HepG2 (cell line): ENCODE data around the gene FDPS. TPM values are rescaled to one million over a fixed set of nuclear protein-coding genes. Genes with fewer than 3 reads are reported as not detected.

ENCODE experiments used
- ARNT2 ChIP-seq: sonication (generic); formaldehyde crosslinking; IDR thresholded peaks from 2 replicates; pipeline ENCODE4 v1.8.0; 2022; ENCODE audit warnings: mild to moderate bottlenecking, low read depth, missing genetic modification reagents, moderate library complexity
- CREM ChIP-seq, 2 experiments: sonication (generic) in 1 of 2; formaldehyde crosslinking in 1 of 2; IDR thresholded peaks; 2 replicates each; pipeline versions ENCODE4 v1.4.0 to v1.6.1; 2016 to 2020; ENCODE audit warnings: antibody characterized with exemption in 1 of 2, mild to moderate bottlenecking in 1 of 2, missing genetic modification reagents in 1 of 2
- HDAC1 ChIP-seq: sonication (generic); formaldehyde crosslinking; IDR thresholded peaks from 2 replicates; pipeline ENCODE4 v1.5.1; 2020; ENCODE audit warnings: mild to moderate bottlenecking, missing genetic modification reagents
- HES4 ChIP-seq: sonication (generic); formaldehyde crosslinking; IDR thresholded peaks from 2 replicates; pipeline ENCODE4 v1.9.0; 2021; ENCODE audit warnings: mild to moderate bottlenecking, missing genetic modification reagents, borderline replicate concordance
- KDM6A ChIP-seq: IDR thresholded peaks from 2 replicates; pipeline ENCODE4 v1.6.1; 2016; ENCODE audit warnings: low read depth
- KLF11 ChIP-seq: IDR thresholded peaks from 2 replicates; pipeline ENCODE4 v1.6.1; 2016; ENCODE audit warnings: missing compliant biosample characterization
- MIER2 ChIP-seq: IDR thresholded peaks from 2 replicates; pipeline ENCODE4 v1.6.1; 2016; ENCODE audit warnings: missing biosample characterization, missing genetic modification reagents
- NFE2L2 ChIP-seq: fragments of 150-350 bp; IDR thresholded peaks from 2 replicates; pipeline ENCODE4 v1.6.1; 2014; ENCODE audit warnings: low read length
- TMF1 ChIP-seq: sonication (generic); formaldehyde crosslinking; IDR thresholded peaks from 2 replicates; pipeline ENCODE4 v1.8.1; 2022; ENCODE audit warnings: low read depth, missing genetic modification reagents
- TSC22D2 ChIP-seq: sonication (generic); formaldehyde crosslinking; IDR thresholded peaks from 2 replicates; pipeline ENCODE4 v1.5.1; 2020; ENCODE audit warnings: missing genetic modification reagents, mild to moderate bottlenecking, borderline replicate concordance
- ZNF546 ChIP-seq: sonication (generic); formaldehyde crosslinking; conservative IDR thresholded peaks from 2 replicates; pipeline ENCODE4 v1.8.1; 2023; ENCODE audit warnings: mild to moderate bottlenecking, missing genetic modification reagents
- ZNF772 ChIP-seq: sonication (generic); formaldehyde crosslinking; IDR thresholded peaks from 2 replicates; pipeline ENCODE4 v1.5.0; 2020; ENCODE audit warnings: mild to moderate bottlenecking, missing genetic modification reagents
- ZNF773 ChIP-seq: sonication (generic); formaldehyde crosslinking; IDR thresholded peaks from 2 replicates; pipeline ENCODE4 v1.4.0; 2020; ENCODE audit warnings: missing genetic modification reagents, borderline replicate concordance
- polyA plus RNA-seq, 8 experiments: library from polyadenylated mRNA; depleted of rRNA in 3 of 8; stranded (reverse) in 7 of 8; unstranded in 1 of 8; fragments of >200 nt; fragmentation: Illumina TruSeq in 4 of 8; extraction: Trizol in 4 of 8; gene quantifications; 2 replicates each; pipeline versions ENCODE4 v1.2.1 to v1.2.3, GENCODE V29; 2011 to 2016; ENCODE audit warnings: low read depth in 4 of 8, missing spikeins in 1 of 8, mixed read lengths in 1 of 8; ENCODE audit not compliant: insufficient read depth in 1 of 8
- total RNA-seq, 5 experiments: library from RNA; depleted of rRNA; stranded (reverse); fragments of >200 nt; fragmentation: Illumina TruSeq; extraction: Trizol; gene quantifications; 2 replicates each; pipeline ENCODE4 v1.2.3, GENCODE V29; 2016; ENCODE audit warnings: low read depth in 1 of 5
- TF ChIP-seq, protein P1 (sequence below): sonication (generic); formaldehyde crosslinking; IDR thresholded peaks from 2 replicates; pipeline ENCODE4 v1.5.1; 2020; ENCODE audit warnings: mild to moderate bottlenecking, missing genetic modification reagents, borderline replicate concordance
- TF ChIP-seq, protein P2 (sequence below): sonication (generic); formaldehyde crosslinking; IDR thresholded peaks from 2 replicates; pipeline ENCODE4 v1.5.0; 2020; ENCODE audit warnings: missing genetic modification reagents, mild to moderate bottlenecking, borderline replicate concordance
- TF ChIP-seq, protein P3 (sequence below): IDR thresholded peaks from 2 replicates; pipeline ENCODE4 v1.6.1; 2016; ENCODE audit warnings: low read depth, missing genetic modification reagents, missing compliant biosample characterization
- TF ChIP-seq, protein P4 (sequence below): sonication (generic); formaldehyde crosslinking; IDR thresholded peaks from 2 replicates; pipeline ENCODE4 v1.5.1; 2020; ENCODE audit warnings: missing genetic modification reagents, mild to moderate bottlenecking, borderline replicate concordance
- TF ChIP-seq, protein P5 (sequence below): sonication (generic); formaldehyde crosslinking; IDR thresholded peaks from 2 replicates; pipeline ENCODE4 v1.9.0; 2021; ENCODE audit warnings: missing genetic modification reagents, mild to moderate bottlenecking, borderline replicate concordance
- TF ChIP-seq, protein P6 (sequence below): sonication (generic); formaldehyde crosslinking; IDR thresholded peaks from 2 replicates; pipeline ENCODE4 v1.4.0; 2020; ENCODE audit warnings: missing genetic modification reagents

FDPS gene
- total and polyA plus RNA-seq, 2 of the 13 experiments (the other 11 are each of a cell fraction or from before 2014, with no cell fraction given): 264 to 519 TPM

DNA sequence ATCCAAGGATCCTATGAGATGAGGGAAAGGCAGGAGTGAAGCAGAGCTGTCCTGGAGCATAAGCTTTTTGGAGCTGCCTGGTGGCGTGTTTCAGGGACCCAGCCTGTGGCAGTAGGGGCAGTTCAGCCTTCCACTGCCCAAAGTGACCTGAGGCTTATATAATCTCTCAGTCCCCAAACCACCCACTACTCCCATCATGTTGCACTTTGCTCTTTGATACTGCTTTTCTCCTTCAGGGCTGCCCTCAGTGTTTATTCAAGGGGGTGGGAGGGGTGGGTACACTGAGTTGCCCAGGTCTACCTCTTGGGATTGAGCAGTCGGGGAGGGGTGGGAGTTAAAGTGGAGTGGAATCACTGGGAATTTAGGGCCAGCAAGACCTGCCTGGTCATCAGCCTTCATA lies 22.1 kb upstream of the FDPS start (continued):
- no peak for TF ChIP-seq TSC22D2 (CRISPR knock-in tag)
- TF ChIP-seq, protein P1, sequence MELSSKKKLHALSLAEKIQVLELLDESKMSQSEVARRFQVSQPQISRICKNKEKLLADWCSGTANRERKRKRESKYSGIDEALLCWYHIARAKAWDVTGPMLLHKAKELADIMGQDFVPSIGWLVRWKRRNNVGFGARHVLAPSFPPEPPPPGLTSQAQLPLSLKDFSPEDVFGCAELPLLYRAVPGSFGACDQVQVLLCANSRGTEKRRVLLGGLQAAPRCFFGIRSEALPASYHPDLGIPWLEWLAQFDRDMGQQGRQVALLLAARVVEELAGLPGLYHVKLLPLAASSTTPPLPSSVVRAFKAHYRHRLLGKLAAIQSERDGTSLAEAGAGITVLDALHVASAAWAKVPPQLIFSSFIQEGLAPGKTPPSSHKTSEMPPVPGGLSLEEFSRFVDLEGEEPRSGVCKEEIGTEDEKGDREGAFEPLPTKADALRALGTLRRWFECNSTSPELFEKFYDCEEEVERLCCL (CRISPR knock-in tag): no peak
- 0 out of 2 replicates have a peak, but pooled peaks have one; percentile 2 for TF ChIP-seq ZNF546
- no peak for TF ChIP-seq ARNT2 (CRISPR knock-in tag)
- peak; percentile 61; the same call in 1 of the 2 replicates for TF ChIP-seq HDAC1 (CRISPR knock-in tag)
- 0 out of 2 replicates have a peak, but pooled peaks have one; percentile 21 for TF ChIP-seq ZNF772
- TF ChIP-seq TMF1: no peak
- peak; percentile 44; the same call in 1 of the 2 replicates for TF ChIP-seq CREM (IDR thresholded peaks at IDR 0.05)
- TF ChIP-seq CREM (CRISPR knock-in tag; IDR thresholded peaks at IDR 0.05): no peak
- TF ChIP-seq, protein P2, sequence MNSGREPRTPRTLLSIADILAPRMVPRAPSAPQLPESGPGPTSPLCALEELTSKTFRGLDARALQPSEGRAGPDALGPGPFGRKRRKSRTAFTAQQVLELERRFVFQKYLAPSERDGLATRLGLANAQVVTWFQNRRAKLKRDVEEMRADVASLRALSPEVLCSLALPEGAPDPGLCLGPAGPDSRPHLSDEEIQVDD (CRISPR knock-in tag): no peak
- TF ChIP-seq, protein P3, sequence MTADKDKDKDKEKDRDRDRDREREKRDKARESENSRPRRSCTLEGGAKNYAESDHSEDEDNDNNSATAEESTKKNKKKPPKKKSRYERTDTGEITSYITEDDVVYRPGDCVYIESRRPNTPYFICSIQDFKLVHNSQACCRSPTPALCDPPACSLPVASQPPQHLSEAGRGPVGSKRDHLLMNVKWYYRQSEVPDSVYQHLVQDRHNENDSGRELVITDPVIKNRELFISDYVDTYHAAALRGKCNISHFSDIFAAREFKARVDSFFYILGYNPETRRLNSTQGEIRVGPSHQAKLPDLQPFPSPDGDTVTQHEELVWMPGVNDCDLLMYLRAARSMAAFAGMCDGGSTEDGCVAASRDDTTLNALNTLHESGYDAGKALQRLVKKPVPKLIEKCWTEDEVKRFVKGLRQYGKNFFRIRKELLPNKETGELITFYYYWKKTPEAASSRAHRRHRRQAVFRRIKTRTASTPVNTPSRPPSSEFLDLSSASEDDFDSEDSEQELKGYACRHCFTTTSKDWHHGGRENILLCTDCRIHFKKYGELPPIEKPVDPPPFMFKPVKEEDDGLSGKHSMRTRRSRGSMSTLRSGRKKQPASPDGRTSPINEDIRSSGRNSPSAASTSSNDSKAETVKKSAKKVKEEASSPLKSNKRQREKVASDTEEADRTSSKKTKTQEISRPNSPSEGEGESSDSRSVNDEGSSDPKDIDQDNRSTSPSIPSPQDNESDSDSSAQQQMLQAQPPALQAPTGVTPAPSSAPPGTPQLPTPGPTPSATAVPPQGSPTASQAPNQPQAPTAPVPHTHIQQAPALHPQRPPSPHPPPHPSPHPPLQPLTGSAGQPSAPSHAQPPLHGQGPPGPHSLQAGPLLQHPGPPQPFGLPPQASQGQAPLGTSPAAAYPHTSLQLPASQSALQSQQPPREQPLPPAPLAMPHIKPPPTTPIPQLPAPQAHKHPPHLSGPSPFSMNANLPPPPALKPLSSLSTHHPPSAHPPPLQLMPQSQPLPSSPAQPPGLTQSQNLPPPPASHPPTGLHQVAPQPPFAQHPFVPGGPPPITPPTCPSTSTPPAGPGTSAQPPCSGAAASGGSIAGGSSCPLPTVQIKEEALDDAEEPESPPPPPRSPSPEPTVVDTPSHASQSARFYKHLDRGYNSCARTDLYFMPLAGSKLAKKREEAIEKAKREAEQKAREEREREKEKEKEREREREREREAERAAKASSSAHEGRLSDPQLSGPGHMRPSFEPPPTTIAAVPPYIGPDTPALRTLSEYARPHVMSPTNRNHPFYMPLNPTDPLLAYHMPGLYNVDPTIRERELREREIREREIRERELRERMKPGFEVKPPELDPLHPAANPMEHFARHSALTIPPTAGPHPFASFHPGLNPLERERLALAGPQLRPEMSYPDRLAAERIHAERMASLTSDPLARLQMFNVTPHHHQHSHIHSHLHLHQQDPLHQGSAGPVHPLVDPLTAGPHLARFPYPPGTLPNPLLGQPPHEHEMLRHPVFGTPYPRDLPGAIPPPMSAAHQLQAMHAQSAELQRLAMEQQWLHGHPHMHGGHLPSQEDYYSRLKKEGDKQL (CRISPR knock-in tag): no peak
- TF ChIP-seq KLF11 (CRISPR knock-in tag): no peak
- TF ChIP-seq, protein P4, sequence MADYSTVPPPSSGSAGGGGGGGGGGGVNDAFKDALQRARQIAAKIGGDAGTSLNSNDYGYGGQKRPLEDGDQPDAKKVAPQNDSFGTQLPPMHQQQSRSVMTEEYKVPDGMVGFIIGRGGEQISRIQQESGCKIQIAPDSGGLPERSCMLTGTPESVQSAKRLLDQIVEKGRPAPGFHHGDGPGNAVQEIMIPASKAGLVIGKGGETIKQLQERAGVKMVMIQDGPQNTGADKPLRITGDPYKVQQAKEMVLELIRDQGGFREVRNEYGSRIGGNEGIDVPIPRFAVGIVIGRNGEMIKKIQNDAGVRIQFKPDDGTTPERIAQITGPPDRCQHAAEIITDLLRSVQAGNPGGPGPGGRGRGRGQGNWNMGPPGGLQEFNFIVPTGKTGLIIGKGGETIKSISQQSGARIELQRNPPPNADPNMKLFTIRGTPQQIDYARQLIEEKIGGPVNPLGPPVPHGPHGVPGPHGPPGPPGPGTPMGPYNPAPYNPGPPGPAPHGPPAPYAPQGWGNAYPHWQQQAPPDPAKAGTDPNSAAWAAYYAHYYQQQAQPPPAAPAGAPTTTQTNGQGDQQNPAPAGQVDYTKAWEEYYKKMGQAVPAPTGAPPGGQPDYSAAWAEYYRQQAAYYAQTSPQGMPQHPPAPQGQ: no peak
- TF ChIP-seq HES4 (CRISPR knock-in tag): no peak
- no peak for TF ChIP-seq ZNF773 (CRISPR knock-in tag)
- no peak for TF ChIP-seq NFE2L2
- no peak for TF ChIP-seq MIER2
- no peak for TF ChIP-seq KDM6A (CRISPR knock-in tag)
- TF ChIP-seq, protein P5, sequence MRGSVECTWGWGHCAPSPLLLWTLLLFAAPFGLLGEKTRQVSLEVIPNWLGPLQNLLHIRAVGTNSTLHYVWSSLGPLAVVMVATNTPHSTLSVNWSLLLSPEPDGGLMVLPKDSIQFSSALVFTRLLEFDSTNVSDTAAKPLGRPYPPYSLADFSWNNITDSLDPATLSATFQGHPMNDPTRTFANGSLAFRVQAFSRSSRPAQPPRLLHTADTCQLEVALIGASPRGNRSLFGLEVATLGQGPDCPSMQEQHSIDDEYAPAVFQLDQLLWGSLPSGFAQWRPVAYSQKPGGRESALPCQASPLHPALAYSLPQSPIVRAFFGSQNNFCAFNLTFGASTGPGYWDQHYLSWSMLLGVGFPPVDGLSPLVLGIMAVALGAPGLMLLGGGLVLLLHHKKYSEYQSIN (CRISPR knock-in tag): no peak
- TF ChIP-seq, protein P6, sequence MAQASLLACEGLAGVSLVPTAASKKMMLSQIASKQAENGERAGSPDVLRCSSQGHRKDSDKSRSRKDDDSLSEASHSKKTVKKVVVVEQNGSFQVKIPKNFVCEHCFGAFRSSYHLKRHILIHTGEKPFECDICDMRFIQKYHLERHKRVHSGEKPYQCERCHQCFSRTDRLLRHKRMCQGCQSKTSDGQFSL (CRISPR knock-in tag): no peak
